Calu3 (cell line): ENCODE data around the gene HLA-DQA2. TPM values are rescaled to one million over a fixed set of nuclear protein-coding genes. Genes with fewer than 3 reads are reported as not detected.

Source experiments
- BruUV-seq: library from RNA; stranded (reverse); fragments of 400-500 nt; replicated peaks from 2 replicates; lab custom pipeline; 2021; lab: Mats Ljungman, UMichigan
- CTCF ChIA-PET: fragments of 300-600 bp; sonication (Branson Sonifier 250); formaldehyde crosslinking; loops from one replicate; lab custom pipeline; 2022; ENCODE audit warnings: antibody characterized with exemption; lab: Charles Lee
- DNase-seq: peaks from one replicate; pipeline ENCODE4 v3.0.0; 2022
- H3K27ac Mint-ChIP-seq: one replicate; pipeline ENCODE4 v1.8.0; 2022; ENCODE audit warnings: mixed read lengths; ENCODE audit not compliant: unreplicated experiment
- H3K27me3 Mint-ChIP-seq: one replicate; pipeline ENCODE4 v1.8.0; 2022; ENCODE audit warnings: mixed read lengths; ENCODE audit not compliant: unreplicated experiment
- H3K36me3 Mint-ChIP-seq: one replicate; pipeline ENCODE4 v1.8.0; 2022; ENCODE audit warnings: mild to moderate bottlenecking, moderate library complexity, mixed read lengths; ENCODE audit not compliant: insufficient read depth, unreplicated experiment
- H3K4me1 Mint-ChIP-seq: one replicate; pipeline ENCODE4 v1.8.0; 2022; ENCODE audit warnings: mild to moderate bottlenecking, low read depth, mixed read lengths; ENCODE audit not compliant: unreplicated experiment
- H3K4me3 Mint-ChIP-seq: one replicate; pipeline ENCODE4 v1.8.0; 2022; ENCODE audit warnings: mild to moderate bottlenecking, low read depth, moderate library complexity, mixed read lengths; ENCODE audit not compliant: unreplicated experiment
- H3K9me3 Mint-ChIP-seq: one replicate; pipeline ENCODE4 v1.8.0; 2022; ENCODE audit warnings: low read depth, mixed read lengths; ENCODE audit not compliant: unreplicated experiment
- CTCF ChIP-seq: fragments of 200-600 bp; IDR thresholded peaks from one replicate; pipeline ENCODE4 v1.8.0; 2022; ENCODE audit warnings: antibody characterized with exemption; ENCODE audit not compliant: unreplicated experiment
- intact Hi-C: fragments of 100-400 bp; cut with micrococcal nuclease; formaldehyde crosslinking; loops from one replicate; pipeline ENCODE4 v1.10.0; 2022; ENCODE audit not compliant: unreplicated experiment
- total RNA-seq: library from RNA; stranded (reverse); gene quantifications from 2 replicates; pipeline ENCODE4 v1.2.3, GENCODE V29; 2022

Gene HLA-DQA2
- total RNA-seq, 1 experiment from 2014 or later, result 2.1 TPM

GRCh38 chr6:32752580-32752979 is 11.4 kb downstream of the HLA-DQA2 start:
- Mint-ChIP-seq H3K36me3 (no peaks in the 10 kb centered on the region), H3K4me1 (no peaks in the 10 kb centered on the region), H3K4me3 (peak overlapping the region; percentile 20), H3K9me3 (no peaks in the 10 kb centered on the region), H3K27ac (no peak overlapping the region), H3K27me3 (peaks cover 52% of the 10 kb centered on the region)
- intact Hi-C loops, result no loop called here
- peak; percentile 75 for DNase-seq
- no TSS peak for BruUV-seq
- no peak for TF ChIP-seq CTCF
- CTCF ChIA-PET, result interaction anchor here (0.9 kb wide), 1 partner anchor 35 kb away, joined by 3 read pairs; no protein-coding TSS in a partner anchor

- no TSS peak for BruUV-seq
- H3K4me3 Mint-ChIP-seq, result no peak overlapping the region
- CTCF ChIA-PET, result no interaction called here
- no peak for TF ChIP-seq CTCF
- H3K36me3 Mint-ChIP-seq, result no peaks in the 10 kb centered on the region
- no peak for DNase-seq
- intact Hi-C loops, result loop anchor here (1.0 kb wide), 1 partner anchor 96 kb away; no protein-coding TSS in a partner anchor
- no peak overlapping the region for H3K27ac Mint-ChIP-seq
- no peaks in the 10 kb centered on the region for H3K4me1 Mint-ChIP-seq
- peaks cover 100% of the 10 kb centered on the region for H3K27me3 Mint-ChIP-seq
- no peaks in the 10 kb centered on the region for H3K9me3 Mint-ChIP-seq
Observed at GRCh38 chr6:32759669-32760068, 18.5 kb downstream of the HLA-DQA2 start.

- no peaks in the 10 kb centered on the region for H3K4me1 Mint-ChIP-seq
- CTCF ChIA-PET, result no interaction called here
- no peak for DNase-seq
- intact Hi-C loops, result no loop called here
- TF ChIP-seq CTCF, result no peak
- H3K27me3 Mint-ChIP-seq, result peaks cover 99% of the 10 kb centered on the region
- BruUV-seq, result no TSS peak
- H3K27ac Mint-ChIP-seq, result no peak overlapping the region
- no peaks in the 10 kb centered on the region for H3K9me3 Mint-ChIP-seq
- no peak overlapping the region for H3K4me3 Mint-ChIP-seq
- no peaks in the 10 kb centered on the region for H3K36me3 Mint-ChIP-seq
Observed at GRCh38 chr6:32761072-32761471, 19.9 kb downstream of the HLA-DQA2 start.

GRCh38 chr6:32761548-32761947 is 20.4 kb downstream of the HLA-DQA2 start:
- no peaks in the 10 kb centered on the region for H3K9me3 Mint-ChIP-seq
- H3K36me3 Mint-ChIP-seq, result no peaks in the 10 kb centered on the region
- H3K4me3 Mint-ChIP-seq, result no peak overlapping the region
- TF ChIP-seq CTCF, result no peak
- BruUV-seq, result no TSS peak
- CTCF ChIA-PET, result no interaction called here
- H3K27me3 Mint-ChIP-seq, result peaks cover 99% of the 10 kb centered on the region
- no peaks in the 10 kb centered on the region for H3K4me1 Mint-ChIP-seq
- intact Hi-C loops, result no loop called here
- no peak overlapping the region for H3K27ac Mint-ChIP-seq
- no peak for DNase-seq
